GM21528 (cell line): ENCODE data around the gene ZNF470.

ENCODE experiments used
- ATAC-seq: cut with Tn5 transposase; IDR thresholded peaks from one replicate; pipeline ENCODE4 v1.9.1; 2021; ENCODE audit warnings: mild to moderate bottlenecking, moderate library complexity; ENCODE audit not compliant: unreplicated experiment, low FRiP score

Gene ZNF470

GRCh38 chr19:56567274-56568120, at the start of gene ZNF470:
Gene ZNF470, plus strand, starts transcription at chr19:56567468. Its CDS starts 2,844 bp downstream, at chr19:56570312.
- ATAC-seq: peak; percentile 98

DNA sequence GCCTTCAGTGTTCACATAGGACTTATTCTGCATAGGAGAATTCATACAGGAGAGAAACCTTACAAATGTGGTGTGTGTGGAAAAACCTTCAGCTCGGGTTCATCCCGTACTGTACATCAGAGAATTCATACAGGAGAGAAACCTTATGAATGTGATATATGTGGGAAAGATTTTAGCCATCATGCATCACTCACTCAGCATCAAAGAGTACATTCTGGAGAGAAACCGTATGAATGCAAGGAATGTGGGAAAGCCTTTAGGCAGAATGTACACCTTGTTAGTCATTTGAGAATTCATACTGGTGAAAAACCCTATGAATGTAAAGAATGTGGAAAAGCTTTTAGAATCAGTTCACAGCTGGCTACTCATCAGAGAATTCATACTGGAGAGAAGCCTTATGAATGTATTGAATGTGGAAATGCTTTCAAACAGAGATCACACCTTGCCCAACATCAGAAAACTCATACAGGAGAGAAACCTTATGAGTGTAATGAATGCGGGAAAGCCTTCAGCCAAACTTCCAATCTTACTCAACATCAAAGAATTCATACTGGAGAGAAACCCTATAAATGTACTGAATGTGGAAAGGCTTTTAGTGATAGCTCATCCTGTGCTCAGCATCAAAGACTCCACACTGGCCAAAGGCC, 41.9 kb upstream of the ZNF470 start:
- ATAC-seq: no peak

DNA sequence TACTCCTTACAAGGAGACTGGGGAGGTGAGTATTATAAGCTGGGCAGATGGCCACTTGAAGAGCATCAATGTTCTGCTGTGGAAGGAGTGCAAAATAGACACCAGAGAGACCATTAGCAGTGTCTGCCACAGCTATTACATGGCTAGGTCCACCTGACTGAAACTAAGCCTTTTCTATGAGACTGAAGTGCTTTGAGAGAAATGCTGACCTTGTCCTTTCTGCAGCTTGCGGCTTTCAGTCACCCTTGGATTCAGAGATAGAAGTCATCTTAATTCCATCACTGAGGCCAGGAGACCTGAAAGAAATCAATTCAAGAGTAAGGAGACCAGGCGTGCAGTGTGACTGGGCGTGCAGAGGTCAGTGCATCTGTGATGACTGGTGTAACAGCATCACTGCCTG, 29.8 kb upstream of the ZNF470 start:
- no peak for ATAC-seq

DNA sequence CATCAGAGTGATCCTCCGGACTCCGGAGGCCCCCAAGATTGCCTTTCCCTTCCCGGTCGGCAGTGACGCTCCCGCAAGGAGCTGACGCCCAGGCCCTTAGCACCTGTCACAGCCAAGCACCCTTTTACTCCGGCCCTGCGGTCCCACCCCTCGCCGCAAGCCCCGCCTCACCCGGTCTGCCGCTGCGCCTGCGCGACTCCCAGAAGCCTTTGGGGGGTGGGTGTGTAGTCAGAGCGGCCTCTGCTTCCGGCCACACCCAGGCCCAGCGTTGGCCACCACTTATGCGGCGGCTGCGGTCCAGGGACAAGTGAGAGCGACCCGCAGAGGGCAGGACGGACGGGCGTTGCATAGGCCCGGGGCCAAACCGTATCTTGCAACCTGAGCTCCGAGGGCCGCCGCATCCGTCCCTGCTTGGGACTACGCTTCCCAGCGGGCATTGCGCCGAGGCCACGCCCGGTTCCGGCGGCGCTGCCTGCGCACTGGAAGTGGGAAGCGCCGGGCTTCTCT, 29.0 kb upstream of the ZNF470 start:
- peak; percentile 79 for ATAC-seq

GRCh38 chr19:56538761-56539263, 28.5 kb upstream of the ZNF470 start, which contains the start of gene ZFP28:
Gene ZFP28, plus strand, starts transcription at chr19:56538948. Its CDS starts 71 bp downstream, at chr19:56539019.
- ATAC-seq: peak; percentile 25

DNA sequence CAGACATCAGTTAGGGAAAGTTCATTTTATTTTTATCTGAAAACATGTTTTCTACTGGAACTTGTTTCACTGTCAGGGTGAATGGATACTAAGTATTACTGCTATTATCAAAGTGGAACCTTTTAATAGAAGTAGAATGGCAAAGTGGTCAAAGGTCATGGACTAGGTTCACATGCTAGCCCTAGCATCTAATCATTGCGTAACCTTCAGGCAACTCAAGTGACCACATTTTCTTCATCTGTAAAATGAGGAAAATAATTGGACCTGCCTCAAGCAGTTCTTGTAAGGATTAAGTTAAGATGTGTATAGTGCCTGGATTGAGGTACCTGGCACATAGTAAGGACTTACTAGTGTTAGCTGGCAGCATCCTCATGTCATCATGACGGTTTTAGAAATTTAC, 23.5 kb upstream of the ZNF470 start:
- ATAC-seq: no peak

GRCh38 chr19:56547535-56547934, 19.7 kb upstream of the ZNF470 start:
- no peak for ATAC-seq

GRCh38 chr19:56554272-56554869, 12.9 kb upstream of the ZNF470 start:
- ATAC-seq: no peak

GRCh38 chr19:56562766-56563165, 4.5 kb upstream of the ZNF470 start:
- ATAC-seq: no peak

DNA sequence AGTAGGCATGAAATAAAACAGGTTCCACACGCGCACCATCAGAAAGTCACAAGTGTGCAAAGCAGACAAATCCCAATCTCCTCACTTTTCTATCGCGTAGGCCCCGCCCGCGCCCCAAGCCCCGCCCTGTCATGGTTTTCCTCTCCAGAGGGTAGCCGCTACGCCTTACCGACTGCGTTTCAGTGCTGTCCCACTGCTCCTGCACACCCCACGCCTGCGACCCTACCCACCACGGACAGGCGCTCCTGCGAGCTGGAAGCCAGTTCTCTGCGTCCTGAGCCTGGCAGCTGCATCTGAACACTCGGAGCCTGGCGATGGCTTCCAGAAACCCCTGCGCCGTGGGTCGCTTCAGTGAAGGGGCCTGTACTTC, 379 bp upstream of the ZNF470 start:
- ATAC-seq: peak; percentile 34

DNA sequence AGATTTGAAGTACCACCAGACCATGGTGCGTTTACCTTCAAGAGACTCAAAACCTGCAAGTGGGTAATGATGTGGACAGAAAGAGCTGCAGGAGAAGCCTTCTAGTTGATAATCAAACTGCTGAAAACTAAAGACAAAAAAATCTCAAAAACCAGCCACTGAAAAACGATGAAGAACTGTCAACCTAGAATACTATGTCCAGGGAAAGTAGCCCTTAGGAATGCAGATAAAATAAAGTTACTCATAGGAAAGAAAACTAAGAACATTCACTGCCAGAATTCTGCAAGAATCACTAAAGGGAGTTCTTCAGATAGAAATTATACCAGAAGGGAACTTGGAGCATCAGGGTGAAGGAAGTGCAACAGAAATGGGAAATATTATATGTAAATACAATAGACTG, 5.3 kb downstream of the ZNF470 start:
- no peak for ATAC-seq

- ATAC-seq: no peak
These were observed 6.6 kb downstream of the ZNF470 start for GRCh38 chr19:56573914-56574313.

DNA sequence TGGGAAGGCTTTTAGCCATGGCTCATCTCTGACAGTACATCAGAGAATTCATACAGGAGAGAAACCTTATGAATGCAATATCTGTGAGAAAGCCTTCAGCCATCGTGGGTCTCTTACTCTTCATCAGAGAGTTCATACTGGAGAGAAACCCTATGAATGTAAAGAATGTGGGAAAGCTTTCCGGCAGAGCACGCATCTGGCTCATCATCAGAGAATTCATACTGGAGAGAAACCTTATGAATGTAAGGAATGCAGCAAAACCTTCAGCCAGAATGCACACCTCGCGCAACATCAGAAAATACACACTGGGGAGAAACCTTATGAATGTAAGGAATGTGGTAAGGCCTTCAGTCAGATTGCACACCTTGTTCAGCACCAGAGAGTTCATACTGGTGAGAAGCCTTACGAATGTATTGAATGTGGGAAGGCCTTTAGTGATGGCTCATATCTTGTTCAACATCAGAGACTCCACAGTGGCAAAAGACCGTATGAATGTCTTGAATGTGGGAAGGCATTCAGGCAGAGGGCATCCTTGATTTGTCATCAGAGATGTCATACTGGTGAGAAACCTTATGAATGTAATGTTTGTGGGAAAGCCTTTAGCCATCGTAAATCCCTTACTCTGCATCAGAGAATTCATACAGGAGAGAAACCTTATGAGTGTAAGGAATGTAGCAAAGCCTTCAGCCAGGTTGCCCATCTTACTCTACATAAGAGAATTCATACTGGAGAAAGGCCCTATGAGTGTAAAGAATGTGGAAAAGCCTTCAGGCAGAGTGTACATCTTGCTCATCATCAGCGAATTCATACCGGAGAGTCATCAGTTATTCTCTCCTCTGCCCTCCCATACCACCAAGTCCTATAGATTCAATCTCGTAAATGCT, 10.7 kb downstream of the ZNF470 start:
- ATAC-seq: no peak

- ATAC-seq: no peak
These were observed 27.1 kb downstream of the ZNF470 start for GRCh38 chr19:56594446-56594782.

DNA sequence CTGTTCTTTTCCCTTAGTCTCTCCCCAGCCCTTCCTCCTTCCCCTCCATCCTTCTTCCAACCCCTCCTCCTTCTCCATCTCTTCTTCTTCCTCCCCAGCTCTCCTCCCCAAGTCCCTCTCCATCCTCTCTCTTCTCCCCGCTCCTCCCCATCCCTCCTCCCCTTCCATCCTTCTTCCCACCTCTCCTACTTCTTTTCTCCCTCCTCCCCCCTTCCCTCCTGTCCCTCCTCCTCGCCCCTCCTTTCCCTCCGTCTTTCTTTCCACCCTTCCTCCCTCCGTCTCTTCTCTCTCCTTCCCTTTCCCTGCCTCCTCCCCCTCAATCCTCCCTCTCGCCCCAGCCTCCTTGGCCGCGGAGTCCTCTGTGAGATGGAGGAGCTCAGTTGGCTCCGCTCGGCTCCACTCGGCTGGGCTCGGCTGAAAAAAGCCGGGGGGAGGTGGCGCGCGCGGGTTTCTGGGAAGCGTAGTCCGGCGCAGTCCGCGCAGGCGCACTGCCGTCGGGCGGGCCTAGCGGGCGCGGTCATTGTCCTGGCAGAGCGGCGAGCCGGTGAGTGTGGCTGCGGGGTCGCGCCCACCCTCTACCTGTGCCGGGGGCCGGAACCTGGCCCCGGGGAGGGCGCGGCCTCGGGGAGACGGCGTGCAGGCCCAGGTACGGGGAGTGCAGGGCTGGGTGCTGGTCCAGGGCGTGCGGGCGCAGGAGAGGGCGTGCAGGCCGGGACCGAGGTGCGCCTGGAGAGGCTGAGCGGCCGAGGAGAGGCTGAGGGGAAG, 27.7 kb downstream of the ZNF470 start, which contains the start of gene ZNF71:
Gene ZNF71 (plus strand): TSS at position 520 of the 765 bp plus-strand sequence. CDS start 6,257 bp downstream, outside the sequence.
- peak; percentile 89 for ATAC-seq

- ATAC-seq: no peak
These were observed 28.3 kb downstream of the ZNF470 start for GRCh38 chr19:56595548-56595899.

GRCh38 chr19:56596676-56597075, 29.4 kb downstream of the ZNF470 start:
- no peak for ATAC-seq

DNA sequence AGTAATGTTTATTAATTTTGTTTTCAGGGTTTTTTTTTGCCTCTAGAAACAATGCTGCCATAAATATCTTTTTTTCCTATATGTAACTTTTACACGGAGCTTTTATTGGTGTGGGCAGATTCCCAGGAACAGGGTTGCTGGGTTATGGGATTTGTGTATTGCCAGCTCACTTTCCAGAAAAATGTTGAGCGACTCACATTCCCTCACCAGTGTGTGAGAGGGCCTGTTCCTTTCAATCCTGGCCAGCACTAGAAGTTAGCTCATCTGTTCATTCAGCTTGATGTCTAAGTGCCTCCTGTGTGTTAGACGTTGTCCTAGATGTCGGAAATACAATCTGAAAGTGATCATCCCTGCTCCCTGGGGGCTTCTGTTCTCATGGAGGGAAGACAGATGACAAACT, 30.4 kb downstream of the ZNF470 start:
- no peak for ATAC-seq

DNA sequence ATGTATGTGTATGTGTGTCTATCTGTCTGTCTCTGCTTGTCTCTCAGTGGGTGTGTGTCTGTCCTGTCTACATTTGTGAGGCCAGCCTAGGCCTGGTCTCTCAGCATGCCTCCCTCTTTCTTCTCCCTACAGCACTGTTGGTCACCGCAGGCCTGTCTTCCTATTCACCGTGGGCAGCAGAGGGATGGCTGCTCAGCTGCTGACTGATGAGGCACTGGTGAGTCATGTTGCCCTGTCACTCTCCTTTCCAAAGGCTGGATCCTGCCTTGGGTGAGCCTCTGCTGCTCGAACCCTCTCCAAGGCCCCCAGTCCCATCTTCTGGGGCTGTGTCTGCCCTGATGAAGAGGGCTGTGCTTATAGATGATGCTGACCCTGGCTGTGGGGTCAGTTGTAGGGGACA, 34.1 kb downstream of the ZNF470 start:
- no peak for ATAC-seq
